Retina (tissue), 1 donor: ENCODE results near the gene SSH2.
A peak's percentile ranks its signal among the peaks of the same experiment; 100 is the strongest.

Experiments used
- DNase-seq: peaks from one replicate; pipeline ENCODE4 v3.0.0-alpha.2; 2016

SSH2 gene

DNA sequence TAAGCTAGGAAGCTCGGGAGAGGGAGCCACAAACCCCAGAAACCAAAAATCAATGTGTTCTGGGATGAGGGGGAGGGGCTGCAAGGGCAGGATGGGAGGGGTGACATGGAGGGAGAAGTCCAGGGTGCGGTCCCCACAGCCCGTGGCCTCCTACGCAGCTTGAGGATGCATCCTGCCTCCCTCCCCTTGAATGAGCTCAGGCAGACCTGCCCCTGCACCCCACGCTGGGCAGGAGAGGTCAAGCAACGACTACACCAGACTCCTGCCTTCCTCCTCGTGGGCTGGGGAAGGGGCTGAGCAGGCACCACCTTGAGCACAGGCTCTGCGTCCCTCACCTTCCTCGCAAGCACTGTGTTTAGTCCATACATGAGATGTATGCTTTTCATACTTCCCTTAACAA lies 333.2 kb downstream of the SSH2 start:
- no peak for DNase-seq

- no peak for DNase-seq
Measured at GRCh38 chr17:29595943-29596774, 333.9 kb downstream of the SSH2 start.

GRCh38 chr17:29595107-29595942 lies 334.7 kb downstream of the SSH2 start:
- DNase-seq: peak; percentile 4

DNA sequence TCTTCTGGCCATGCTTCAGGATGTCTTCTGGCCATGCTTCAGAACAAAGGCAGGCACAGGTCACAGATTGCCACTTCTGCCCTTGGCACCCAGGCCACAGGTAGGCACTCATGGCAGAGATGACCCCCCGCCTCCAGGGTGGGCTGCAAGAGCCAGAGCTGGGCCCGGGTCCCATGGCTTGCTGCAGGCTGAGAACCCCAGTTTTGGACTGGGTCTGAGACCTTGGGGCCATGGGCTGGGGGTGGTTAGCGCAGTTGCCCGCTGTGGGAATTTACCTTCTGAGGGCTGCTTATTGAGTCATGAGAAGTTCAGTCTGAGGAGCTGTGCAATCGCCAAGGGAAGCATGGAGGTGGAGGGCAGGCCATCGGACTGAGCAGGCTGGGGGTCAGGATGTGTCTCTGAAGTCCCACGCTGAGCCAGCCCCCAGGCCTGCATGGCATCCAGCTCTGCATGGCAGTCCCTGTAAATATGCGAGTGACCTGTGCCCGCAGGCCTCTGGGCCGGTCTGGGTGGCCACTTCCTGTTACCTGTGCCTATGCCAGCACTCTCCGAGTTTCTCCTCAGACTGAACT lies 335.4 kb downstream of the SSH2 start:
- DNase-seq: peak; percentile 14

- peak; percentile 53 for DNase-seq
Measured at GRCh38 chr17:29593591-29594518, 336.2 kb downstream of the SSH2 start.

DNA sequence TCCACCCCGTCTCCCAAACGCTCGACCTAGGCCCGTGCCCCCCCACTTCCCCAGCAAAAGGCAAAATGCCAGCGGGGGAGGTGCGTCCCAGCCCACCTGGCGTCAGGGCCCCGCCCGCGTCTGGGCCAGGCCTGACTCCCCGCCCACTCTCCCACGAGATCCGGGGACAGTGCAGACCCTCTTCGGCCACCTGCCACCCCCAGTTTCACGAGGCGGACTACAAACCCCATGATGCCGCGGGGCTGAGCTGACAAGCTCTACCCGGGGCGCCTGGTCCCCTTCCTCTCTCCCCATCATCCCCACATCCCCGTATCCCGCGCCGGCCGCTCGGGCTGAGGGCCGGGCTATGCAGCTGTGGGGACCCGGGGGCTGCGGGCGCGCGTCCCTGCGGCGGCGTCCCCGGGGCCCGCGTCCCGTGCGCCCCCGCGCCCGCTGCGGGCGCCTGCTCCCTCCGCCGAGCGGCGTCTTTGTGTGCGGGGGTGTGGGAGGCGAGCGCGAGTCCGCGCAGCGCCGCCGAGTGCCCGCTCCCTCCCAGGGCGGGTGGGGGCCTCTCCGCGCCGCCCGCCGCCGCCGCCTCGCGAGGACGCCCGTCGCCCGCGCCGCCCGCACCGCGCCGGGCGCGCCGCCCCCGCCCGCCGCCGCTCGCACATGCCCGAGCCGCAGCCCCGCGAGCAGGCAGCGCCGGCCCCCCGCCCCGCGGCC lies 337.0 kb downstream of the SSH2 start, which contains the start of gene ANKRD13B:
TSS of gene ANKRD13B (plus strand) at position 283 of the 702 bp plus-strand sequence. CDS start 490 bp downstream, outside the sequence.
- DNase-seq: peak; percentile 73

- DNase-seq: peak; percentile 98
Measured at GRCh38 chr17:29591737-29592608, 338.1 kb downstream of the SSH2 start.

- peak; percentile 91 for DNase-seq
Measured at GRCh38 chr17:29591146-29591736, 338.8 kb downstream of the SSH2 start.

- peak; percentile 56 for DNase-seq
Measured at GRCh38 chr17:29590411-29591145, 339.4 kb downstream of the SSH2 start.

- peak; percentile 89 for DNase-seq
Measured at GRCh38 chr17:29589524-29590410, 340.3 kb downstream of the SSH2 start, which contains the start of gene GIT1. GIT1 (minus strand) TSS chr17:29589648; CDS start chr17:29589378, 270 bp downstream.

- DNase-seq: peak; percentile 69
Measured at GRCh38 chr17:29588562-29589411, 341.2 kb downstream of the SSH2 start.

GRCh38 chr17:29588017-29588561 lies 341.9 kb downstream of the SSH2 start:
- no peak for DNase-seq

DNA sequence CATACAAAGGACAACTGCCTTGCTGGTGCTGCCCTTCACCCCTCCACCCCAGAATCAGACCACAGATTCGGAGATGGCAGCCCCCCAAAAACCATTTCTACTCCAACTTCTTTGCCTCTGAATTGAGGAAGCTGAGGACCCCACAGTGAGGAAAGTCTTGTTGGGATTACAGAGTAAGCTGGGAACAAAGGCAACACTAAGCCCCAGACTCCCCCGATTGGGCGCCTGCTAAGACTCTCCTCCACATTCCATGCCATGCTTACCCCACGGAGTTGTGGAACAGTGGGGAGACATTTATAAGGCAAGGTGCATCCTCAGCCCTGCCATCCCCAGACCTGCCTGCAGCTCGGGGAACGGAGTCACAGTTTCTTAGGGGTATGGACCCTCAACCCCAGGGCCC lies 342.4 kb downstream of the SSH2 start:
- no peak for DNase-seq

GRCh38 chr17:29586676-29587469 lies 343.2 kb downstream of the SSH2 start:
- no peak for DNase-seq

GRCh38 chr17:29585080-29585751 lies 344.8 kb downstream of the SSH2 start:
- DNase-seq: no peak
